Activated T-cell treated with anti-CD3 and anti-CD28 coated beads, Interleukin-2, amount 50 U/mL, for 72 hours (primary cell): ENCODE results near the gene DISP3. TPM values are rescaled to one million over a fixed set of nuclear protein-coding genes. Genes with fewer than 3 reads are reported as not detected.

Experiments used
- ATAC-seq, 2 donors: fragments of 150-1000 bp; cut with Tn5 transposase; replicated peaks in 1 of 2; 2 replicates each; pipeline ENCODE4 v1.10.0; 2021; ENCODE audit warnings: moderate library complexity in 2 of 2, mild to moderate bottlenecking in 1 of 2
- DNase-seq, 2 donors: peaks; one replicate each; pipeline ENCODE4 v3.0.0; 2021 to 2022; ENCODE audit warnings: mixed read lengths in 1 of 2
- H3K27ac Mint-ChIP-seq: one replicate; pipeline ENCODE4 v1.8.0; 2022; ENCODE audit warnings: mild to moderate bottlenecking, moderate library complexity, mixed read lengths
- H3K27me3 Mint-ChIP-seq: one replicate; pipeline ENCODE4 v1.8.0; 2022; ENCODE audit warnings: low read depth, mixed read lengths
- H3K36me3 Mint-ChIP-seq, 2 donors: one replicate each; pipeline ENCODE4 v1.8.0; 2022; ENCODE audit warnings: mixed read lengths in 2 of 2, mild to moderate bottlenecking in 1 of 2; ENCODE audit not compliant: insufficient read depth in 2 of 2
- H3K4me1 Mint-ChIP-seq: one replicate; pipeline ENCODE4 v1.8.0; 2022; ENCODE audit warnings: low read depth, mixed read lengths
- H3K4me3 Mint-ChIP-seq, 2 donors: one replicate each; pipeline ENCODE4 v1.8.0; 2022; ENCODE audit warnings: mild to moderate bottlenecking in 2 of 2, mixed read lengths in 2 of 2, moderate library complexity in 2 of 2
- H3K9me3 Mint-ChIP-seq, 2 donors: one replicate each; pipeline ENCODE4 v1.8.0; 2022; ENCODE audit warnings: mixed read lengths in 2 of 2
- total RNA-seq, 2 donors: library from RNA; stranded (reverse); gene quantifications; one replicate each; pipeline ENCODE4 v1.2.3, GENCODE V29; 2022

DISP3 gene
- total RNA-seq, 2 donors from 2014 or later, result 0.42 to 0.46 TPM

DNA sequence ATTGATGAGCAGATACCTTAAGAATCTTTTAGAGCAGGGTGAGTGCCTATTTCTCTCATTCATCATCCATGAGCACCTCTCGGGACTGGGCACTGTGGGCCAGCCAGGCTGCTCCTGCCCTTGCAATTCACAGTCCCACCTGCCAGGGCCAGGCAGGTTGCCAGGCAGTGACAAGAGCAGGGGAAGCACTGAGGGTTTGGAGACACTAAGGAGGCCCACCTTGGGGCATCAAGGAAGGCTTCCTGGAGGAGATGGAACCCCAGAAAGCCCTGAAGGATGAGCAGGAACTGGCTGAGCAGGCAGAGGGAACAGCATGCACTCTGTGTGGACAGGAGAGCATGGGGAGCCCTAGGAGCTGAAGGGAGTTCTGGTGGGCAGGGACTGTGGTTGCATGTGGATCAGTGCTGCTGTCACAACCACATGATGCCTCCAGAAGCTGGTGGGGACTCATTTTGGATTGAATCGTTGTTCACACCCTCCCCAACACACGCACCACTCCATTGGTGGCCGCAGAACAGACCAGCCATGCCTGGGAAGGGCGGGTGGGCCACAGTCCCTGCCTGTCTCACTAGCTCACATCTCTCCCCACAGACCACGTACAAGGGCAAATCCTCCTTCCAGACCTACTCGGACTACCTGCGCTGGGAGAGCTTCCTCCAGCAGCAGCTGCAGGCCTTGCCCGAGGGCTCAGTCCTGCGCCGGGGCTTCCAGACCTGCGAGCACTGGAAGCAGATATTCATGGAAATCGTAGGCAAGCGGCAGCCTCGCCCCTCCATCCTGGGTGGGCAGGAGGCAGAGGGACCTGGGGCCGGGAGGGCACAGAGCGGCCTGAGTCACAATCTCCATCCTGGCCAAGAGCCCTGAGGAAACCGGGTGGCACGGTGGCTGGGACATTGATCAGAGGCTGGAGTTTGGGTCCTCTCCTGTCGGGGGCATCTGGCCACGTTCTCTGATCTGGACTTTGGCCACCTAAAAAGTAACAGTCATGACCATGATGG is 55.1 kb downstream of the DISP3 start:
- Mint-ChIP-seq H3K27me3 (no peaks in the 10 kb centered on the region), H3K4me3 (no peak overlapping the region), H3K27ac (no peak overlapping the region), H3K4me1 (no peaks in the 10 kb centered on the region), H3K36me3 (no peaks in the 10 kb centered on the region), H3K9me3 (no peaks in the 10 kb centered on the region)
- DNase-seq, result no peak
- ATAC-seq, result no peak

DNA sequence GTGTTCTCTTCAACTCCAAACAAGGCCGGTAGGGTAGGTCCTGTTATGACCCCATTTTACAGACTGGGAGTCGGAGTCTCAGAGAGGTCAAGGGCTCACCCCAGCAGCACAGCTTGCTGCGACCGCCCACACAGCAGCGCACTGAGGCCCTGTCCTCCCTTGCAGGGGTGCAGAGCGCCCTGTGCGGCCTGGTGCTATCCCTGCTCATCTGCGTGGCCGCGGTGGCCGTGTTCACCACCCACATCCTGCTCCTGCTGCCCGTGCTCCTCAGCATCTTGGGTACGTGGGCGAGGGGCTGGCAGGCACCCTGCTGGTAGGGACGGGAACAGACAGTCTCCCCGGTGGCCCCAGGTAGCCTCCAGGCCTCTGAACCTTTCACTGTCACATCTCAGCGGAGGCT is 55.9 kb downstream of the DISP3 start:
- H3K36me3 Mint-ChIP-seq, result no peaks in the 10 kb centered on the region
- H3K27ac Mint-ChIP-seq, result no peak overlapping the region
- no peak overlapping the region for H3K4me3 Mint-ChIP-seq
- no peaks in the 10 kb centered on the region for H3K27me3 Mint-ChIP-seq
- no peak for DNase-seq
- no peak for ATAC-seq
- H3K9me3 Mint-ChIP-seq, result no peaks in the 10 kb centered on the region
- no peaks in the 10 kb centered on the region for H3K4me1 Mint-ChIP-seq

DNA sequence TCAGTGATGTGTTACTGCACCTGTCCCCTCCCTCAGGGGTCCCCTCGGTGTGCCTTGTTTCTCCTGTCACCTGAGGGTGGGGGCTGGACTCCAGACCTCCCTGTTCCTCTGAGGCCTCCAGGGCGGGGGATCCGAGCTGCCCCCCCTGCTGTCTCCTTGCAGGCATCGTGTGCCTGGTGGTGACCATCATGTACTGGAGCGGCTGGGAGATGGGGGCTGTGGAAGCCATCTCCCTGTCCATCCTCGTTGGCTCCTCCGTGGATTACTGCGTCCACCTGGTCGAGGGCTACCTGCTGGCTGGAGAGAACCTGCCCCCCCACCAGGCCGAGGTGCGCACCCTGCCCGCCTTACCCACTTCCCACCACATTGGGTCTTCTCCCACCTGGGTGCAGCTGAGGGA is 56.4 kb downstream of the DISP3 start:
- ATAC-seq (no peak), DNase-seq (no peak)
- no peak overlapping the region for H3K27ac Mint-ChIP-seq
- no peaks in the 10 kb centered on the region for H3K4me1 Mint-ChIP-seq
- no peaks in the 10 kb centered on the region for H3K36me3 Mint-ChIP-seq
- no peaks in the 10 kb centered on the region for H3K9me3 Mint-ChIP-seq
- no peak overlapping the region for H3K4me3 Mint-ChIP-seq
- H3K27me3 Mint-ChIP-seq, result no peaks in the 10 kb centered on the region

DNA sequence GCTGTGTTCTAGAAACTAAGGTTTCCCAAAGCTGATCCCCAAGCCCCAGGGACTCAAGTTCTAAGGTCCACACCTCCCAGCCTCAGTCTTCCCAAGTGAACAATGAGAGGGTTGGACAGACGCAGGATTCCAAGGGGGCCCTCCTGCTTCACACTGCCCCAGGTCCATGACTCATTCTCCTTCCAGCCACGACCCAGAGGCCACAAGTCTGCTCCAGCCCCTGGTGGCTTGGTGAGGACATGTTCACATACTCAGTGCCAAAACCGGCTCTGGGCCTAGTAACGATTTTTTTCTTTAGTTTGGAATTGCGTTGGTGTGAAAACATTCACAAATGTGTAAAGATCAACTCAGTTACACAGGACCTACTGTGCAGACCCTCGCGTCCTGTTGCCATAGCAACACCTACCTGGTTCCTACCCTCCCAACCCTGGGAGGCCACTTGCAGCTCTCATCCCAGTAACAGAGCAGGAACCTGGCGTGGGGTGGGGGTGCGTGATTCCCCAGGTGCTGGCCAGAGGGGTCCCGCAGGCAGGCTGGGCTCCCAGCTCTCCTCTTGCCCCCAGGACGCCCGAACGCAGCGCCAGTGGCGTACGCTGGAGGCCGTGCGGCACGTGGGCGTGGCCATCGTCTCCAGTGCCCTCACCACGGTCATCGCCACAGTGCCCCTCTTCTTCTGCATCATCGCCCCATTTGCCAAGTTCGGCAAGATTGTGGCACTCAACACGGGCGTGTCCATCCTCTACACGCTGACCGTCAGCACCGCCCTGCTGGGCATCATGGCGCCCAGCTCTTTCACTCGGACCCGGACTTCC is 57.0 kb downstream of the DISP3 start:
- Mint-ChIP-seq H3K4me1 (no peaks in the 10 kb centered on the region), H3K36me3 (no peaks in the 10 kb centered on the region), H3K4me3 (no peak overlapping the region), H3K9me3 (no peaks in the 10 kb centered on the region), H3K27ac (no peak overlapping the region), H3K27me3 (no peaks in the 10 kb centered on the region)
- ATAC-seq (no peak), DNase-seq (no peak)

DNA sequence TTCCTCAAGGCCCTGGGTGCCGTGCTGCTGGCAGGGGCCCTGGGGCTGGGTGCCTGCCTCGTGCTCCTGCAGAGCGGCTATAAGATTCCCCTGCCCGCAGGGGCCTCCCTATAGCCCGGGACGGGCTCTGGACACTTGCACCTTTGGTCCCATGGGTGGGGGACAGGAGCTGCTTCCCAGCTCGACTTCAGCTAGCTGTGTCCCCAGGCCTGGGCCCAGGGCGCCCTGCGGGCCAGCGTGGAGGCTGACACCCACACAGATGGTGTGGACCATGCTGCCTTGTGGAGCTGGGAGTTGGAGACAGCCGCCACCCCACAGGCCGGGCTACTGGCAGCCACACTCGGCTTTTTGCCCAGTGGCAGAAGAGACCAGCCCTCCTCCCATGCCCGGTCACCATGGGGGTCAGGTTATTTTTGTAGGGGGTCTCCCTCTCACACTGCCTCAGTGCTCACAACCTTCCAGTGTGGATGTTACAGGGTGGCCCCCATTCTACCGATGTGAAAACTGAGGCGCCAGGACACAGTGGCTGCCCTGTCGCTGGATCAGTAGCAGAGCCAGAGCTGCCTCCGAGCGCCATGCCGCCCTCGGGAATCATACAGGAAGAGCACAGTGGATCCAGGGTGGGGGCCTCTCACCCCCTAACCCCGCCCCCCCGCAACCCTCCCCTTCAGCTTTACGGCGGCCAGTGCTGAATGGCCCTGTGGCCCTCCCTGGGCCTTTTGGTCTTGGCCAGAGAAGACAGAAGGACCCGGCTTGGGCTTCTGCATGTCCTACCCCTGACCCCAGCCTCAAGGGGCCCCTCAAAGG is 57.8 kb downstream of the DISP3 start:
- Mint-ChIP-seq H3K4me3 (no peak overlapping the region), H3K27me3 (no peaks in the 10 kb centered on the region), H3K9me3 (no peaks in the 10 kb centered on the region), H3K4me1 (no peaks in the 10 kb centered on the region), H3K36me3 (no peaks in the 10 kb centered on the region), H3K27ac (no peak overlapping the region)
- DNase-seq, result no peak
- no peak for ATAC-seq

DNA sequence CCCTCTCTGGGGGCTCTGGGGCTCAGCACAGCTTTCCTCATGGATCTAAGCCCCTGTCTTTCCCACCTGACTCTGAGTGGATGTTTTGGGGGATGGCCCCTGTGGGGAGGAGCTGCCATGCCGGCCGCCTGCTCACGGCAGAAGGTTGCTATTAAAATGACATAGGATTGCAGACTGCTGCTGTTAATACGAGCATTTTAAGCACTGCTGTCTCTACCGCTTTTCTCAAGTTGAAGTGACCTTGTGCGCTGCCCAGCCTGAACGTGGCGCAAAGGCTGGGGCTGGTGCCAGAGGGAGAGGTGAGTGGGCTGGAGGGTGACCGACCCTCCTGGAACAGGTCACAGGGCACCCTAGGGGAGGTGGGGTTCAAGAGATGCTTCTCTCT is 58.4 kb downstream of the DISP3 start:
- Mint-ChIP-seq H3K27me3 (no peaks in the 10 kb centered on the region), H3K36me3 (no peaks in the 10 kb centered on the region), H3K4me3 (no peak overlapping the region), H3K4me1 (no peaks in the 10 kb centered on the region), H3K27ac (no peak overlapping the region), H3K9me3 (no peaks in the 10 kb centered on the region)
- ATAC-seq (no peak), DNase-seq (no peak)

DNA sequence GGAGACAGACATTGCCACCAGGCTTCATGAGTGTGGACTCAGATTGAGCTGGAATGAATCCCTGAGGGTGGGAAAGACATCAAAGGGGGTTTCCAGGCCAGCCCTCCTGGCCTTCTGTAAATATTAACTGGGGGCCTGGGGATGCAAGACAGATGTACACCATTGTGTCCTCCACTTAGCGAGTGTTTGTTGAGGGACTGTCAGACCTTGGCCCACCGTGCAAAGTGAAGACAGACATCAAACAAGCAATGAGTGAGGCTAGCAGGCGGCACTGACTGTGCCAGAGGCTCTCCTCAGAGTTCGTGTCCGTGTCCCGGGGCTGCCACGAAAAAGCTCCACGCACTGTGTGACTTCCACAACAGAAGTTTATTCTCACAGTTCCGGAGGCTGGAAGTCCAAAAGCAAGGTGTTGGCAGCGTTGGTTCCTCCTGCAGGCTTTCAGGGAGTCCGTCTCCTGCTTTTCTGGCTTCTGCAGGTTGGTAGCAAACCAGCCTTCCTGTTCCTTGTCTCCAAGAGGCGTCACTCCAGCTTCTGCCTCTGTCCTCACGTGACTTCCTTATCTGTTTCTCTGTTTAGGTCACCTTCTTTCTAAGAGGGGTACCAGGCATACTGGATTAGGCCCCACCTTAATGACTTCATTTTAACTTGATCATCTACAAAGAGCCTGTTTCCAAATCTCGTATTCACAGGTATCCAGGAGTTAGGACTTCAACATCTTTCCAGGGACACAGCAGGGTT is 59.1 kb downstream of the DISP3 start:
- no peaks in the 10 kb centered on the region for H3K9me3 Mint-ChIP-seq
- H3K27ac Mint-ChIP-seq, result no peak overlapping the region
- H3K36me3 Mint-ChIP-seq, result no peaks in the 10 kb centered on the region
- no peak for ATAC-seq
- H3K4me1 Mint-ChIP-seq, result no peaks in the 10 kb centered on the region
- no peaks in the 10 kb centered on the region for H3K27me3 Mint-ChIP-seq
- DNase-seq, result no peak
- H3K4me3 Mint-ChIP-seq, result no peak overlapping the region

DNA sequence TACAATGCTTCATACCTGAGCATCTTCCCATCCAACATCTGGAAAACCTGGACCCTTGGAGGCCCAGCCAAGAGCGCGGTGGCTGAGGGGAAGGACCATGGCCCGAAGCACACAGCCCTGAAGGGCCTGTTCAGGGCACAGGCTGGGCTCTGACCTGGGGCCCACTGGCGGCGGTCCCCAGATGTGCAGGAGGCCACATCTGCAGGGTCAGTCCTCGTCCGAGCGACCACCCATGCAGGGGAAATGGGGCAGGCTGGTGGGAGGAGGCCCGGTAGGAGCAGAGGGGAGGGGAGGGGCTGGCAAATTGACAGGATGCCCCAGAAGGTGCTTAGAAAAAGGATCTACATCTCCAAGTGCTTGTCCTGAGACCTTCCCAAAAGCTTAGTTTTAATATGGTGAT is 59.9 kb downstream of the DISP3 start:
- Mint-ChIP-seq H3K36me3 (no peaks in the 10 kb centered on the region), H3K4me1 (no peaks in the 10 kb centered on the region), H3K4me3 (no peak overlapping the region), H3K27me3 (no peaks in the 10 kb centered on the region), H3K9me3 (no peaks in the 10 kb centered on the region), H3K27ac (no peak overlapping the region)
- ATAC-seq (no peak), DNase-seq (no peak)

DNA sequence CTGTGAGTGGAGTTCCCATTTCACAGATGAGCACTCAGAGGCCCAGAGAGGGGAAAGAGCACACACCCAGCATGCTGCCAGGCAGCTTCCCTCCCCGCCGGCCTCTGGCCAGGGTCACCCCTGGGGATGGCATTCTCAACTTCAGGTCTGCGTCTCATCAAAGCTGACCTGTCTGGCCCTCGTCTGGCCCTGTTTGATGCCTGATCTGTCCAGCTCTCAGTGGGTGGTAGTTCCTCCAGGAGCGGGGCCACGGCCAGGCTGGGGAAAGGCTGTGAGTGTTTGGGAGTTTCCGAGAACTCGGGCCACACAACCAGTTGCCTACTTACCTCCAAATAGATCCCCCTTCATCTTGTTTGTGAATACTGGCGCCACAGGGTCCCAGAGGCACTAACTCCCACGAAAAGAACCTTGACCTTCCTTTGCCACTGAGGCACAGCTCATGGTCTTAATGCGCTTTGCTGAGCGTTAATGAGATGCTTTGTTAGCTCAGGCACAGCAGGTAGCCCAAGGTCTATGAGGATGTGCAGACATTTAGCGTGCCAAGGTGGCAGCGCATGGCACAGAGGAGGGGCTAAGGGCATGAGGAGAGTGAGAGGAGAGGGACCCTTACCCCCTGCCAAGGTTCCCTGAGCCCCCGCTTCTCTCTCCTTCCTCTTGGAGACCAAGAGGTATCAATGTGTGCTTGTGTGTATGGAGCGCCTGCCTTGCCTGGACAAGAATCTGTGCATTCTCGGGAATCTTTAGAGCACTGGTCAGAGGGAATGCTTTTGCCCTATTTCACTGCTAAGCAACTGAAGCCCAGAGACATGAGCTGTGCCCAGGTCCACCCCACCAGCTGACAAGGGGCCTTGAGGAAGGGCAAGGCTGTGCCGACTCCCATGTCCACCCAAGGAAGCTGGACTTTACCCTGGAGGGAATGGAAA is 61.2 kb downstream of the DISP3 start:
- Mint-ChIP-seq H3K4me3 (no peak overlapping the region), H3K36me3 (no peaks in the 10 kb centered on the region), H3K27ac (no peak overlapping the region), H3K4me1 (no peaks in the 10 kb centered on the region), H3K9me3 (no peaks in the 10 kb centered on the region), H3K27me3 (no peaks in the 10 kb centered on the region)
- no peak for DNase-seq
- no peak for ATAC-seq

DNA sequence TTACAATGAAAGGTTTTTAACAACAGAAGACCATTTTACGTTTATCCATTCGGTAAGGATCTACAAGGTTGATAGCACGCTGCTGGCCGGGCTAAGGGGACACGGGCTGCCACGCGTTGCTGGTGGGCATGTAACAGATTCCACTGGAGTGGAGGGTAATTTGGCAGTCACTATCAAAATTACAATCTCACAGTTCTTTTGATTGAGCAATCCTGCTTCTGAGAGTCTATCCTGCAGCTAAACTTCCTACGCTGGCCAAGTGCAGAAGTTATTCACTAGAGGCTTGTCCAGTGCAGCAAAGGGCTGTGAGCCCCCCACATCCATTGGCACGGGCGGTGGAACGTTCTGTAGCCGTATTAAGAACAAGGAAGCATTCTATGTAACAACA is 61.8 kb downstream of the DISP3 start:
- no peak for DNase-seq
- Mint-ChIP-seq H3K4me3 (no peak overlapping the region), H3K27ac (no peak overlapping the region), H3K27me3 (no peaks in the 10 kb centered on the region), H3K36me3 (no peaks in the 10 kb centered on the region), H3K9me3 (no peaks in the 10 kb centered on the region), H3K4me1 (no peaks in the 10 kb centered on the region)
- no peak for ATAC-seq

DNA sequence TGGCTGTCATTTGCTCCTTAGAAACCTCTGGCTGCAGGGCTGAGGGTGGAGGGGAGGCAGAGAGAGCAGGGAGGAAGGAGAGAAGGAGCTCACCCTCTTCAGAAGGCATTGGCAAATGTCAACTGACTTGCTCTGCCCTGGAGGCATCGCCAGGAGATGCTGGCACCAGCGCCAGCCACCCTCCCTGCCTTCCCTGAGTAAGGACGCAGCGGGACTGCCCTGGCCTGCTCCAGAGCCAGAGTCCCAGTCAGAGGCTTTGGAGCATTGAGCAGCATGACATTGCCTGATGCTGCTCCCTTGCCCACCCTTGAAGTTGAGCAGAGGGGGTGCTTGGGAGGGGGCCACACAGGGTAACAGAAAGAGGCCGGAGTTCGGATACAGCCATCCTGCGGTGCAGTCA is 62.3 kb downstream of the DISP3 start:
- H3K36me3 Mint-ChIP-seq, result no peaks in the 10 kb centered on the region
- ATAC-seq (no peak), DNase-seq (no peak)
- H3K27ac Mint-ChIP-seq, result no peak overlapping the region
- no peaks in the 10 kb centered on the region for H3K9me3 Mint-ChIP-seq
- no peaks in the 10 kb centered on the region for H3K4me1 Mint-ChIP-seq
- H3K27me3 Mint-ChIP-seq, result no peaks in the 10 kb centered on the region
- H3K4me3 Mint-ChIP-seq, result no peak overlapping the region

DNA sequence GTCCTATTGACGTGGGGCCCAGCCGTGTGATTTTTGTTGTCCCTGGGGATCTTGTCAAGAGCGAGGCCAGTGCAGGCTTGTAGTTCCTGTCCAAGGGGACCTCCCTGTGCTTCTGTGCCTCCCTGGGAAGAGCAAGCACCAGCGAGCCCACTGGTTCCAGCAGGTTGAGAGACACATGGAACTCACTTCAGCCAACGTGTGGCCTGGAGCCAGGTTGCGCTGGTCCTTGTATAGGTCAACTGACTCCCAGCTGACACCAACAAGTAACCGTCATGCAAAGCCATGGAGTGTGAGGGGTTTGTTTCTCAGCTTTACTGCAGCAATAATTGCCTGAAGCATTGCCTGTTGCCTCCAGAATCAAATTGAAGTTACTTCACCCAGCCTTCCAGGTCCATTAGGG is 63.0 kb downstream of the DISP3 start:
- no peak overlapping the region for H3K4me3 Mint-ChIP-seq
- DNase-seq, result no peak
- no peaks in the 10 kb centered on the region for H3K9me3 Mint-ChIP-seq
- H3K27me3 Mint-ChIP-seq, result peaks cover 2% of the 10 kb centered on the region
- H3K27ac Mint-ChIP-seq, result no peak overlapping the region
- H3K4me1 Mint-ChIP-seq, result no peaks in the 10 kb centered on the region
- H3K36me3 Mint-ChIP-seq, result no peaks in the 10 kb centered on the region
- no peak for ATAC-seq
